ENCODE measurements around the gene BET1.

Gene BET1

DNA sequence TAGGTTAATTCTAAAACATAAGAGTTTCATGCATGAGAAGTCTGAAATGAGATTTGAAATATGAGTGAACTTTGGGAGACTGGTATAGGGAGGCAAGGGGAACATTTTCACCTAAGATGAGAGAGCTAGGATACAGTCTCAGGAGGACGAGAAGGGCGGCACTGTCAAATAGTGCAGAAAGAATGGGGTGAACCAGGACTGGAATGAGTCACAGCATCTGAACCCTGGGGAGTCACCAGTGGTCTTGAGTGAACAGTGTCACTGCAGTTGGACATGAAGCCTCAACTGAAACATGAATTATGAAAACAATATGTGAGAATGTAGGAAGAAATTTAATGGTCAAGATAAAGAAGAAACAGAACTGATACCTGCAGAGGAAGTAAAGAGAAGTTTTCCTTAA, 48.9 kb downstream of the BET1 start:
- no peak for DNase-seq

- DNase-seq, result peak; percentile 12
Observed at GRCh38 chr7:93949423-93949822, 54.7 kb downstream of the BET1 start.

GRCh38 chr7:93948873-93949272, 55.3 kb downstream of the BET1 start:
- DNase-seq, result no peak

- no peak for DNase-seq
Observed at GRCh38 chr7:93948106-93948505, 56.0 kb downstream of the BET1 start.

DNA sequence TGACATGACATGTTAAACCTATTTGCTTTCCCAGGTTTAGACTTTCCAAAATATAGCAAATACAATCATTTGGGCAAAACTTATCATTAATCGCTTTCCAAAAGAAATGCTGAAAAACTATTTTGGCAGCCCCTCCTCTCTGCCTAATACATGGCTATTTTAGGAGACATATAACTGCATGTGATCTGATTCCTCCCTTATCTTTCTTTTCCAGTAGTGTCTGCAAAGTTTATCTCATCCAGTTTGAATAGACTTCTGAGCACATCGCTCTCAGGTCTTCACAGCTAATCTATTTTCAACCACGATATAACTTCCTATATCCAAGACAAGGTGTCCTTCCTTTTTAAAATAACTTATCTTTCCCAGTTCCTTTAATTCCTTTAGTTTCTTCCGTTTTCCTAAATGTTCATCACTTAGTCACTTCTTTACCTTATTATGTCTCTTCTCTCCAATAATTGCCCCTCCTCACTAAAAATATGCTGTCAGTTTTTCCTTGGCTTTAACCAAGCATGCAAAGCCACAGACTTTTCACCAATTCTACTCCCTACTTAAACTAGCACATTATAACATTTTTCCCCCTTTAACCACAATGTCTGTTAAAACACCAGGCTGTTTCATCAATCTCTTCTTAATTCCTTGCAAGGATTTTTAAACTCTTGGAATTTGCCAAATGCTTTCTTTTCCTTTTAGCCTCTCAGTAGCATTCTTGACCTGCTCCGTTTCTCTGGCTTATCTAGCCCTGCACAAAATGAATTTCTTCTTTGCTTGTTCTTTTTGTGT, 58.2 kb downstream of the BET1 start:
- DNase-seq, result no peak

- no peak for DNase-seq
Observed at GRCh38 chr7:93945083-93945482, 59.1 kb downstream of the BET1 start.

DNA sequence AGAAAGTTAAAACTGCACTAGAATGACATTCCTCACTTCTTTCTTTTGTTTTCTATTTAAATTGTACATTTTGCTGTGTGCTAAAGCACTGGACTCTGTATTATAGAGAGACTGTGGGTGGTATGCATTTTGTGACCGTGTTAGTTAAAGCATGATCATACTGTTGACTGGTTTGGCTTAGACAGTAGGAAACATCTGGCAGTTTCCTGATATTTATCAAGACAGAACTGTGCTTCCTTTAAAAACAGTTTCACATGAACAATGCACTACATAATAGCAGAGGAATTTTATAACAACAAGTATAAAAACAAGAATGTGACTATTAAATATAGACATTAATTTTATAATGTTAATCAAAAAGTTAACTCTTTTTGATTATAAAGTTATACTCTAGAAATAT, 59.5 kb downstream of the BET1 start:
- no peak for DNase-seq

- DNase-seq, result no peak
Observed at GRCh38 chr7:93943816-93944540, 60.2 kb downstream of the BET1 start.

All from NCI-H226 (cell line).